Astrocyte (in vitro differentiated cells and primary cell): ENCODE results near the gene GPATCH8. TPM values are rescaled to one million over a fixed set of nuclear protein-coding genes. Genes with fewer than 3 reads are reported as not detected.

Experiments
- DNase-seq: peaks from one replicate; pipeline ENCODE4 v3.0.0-alpha.2; 2010; ENCODE audit warnings: low read depth
- FAIRE-seq: peaks from 2 replicates; lab custom pipeline; 2011; peaks lifted over from hg19 to GRCh38; lab: Jason Lieb, UNC
- H2AFZ ChIP-seq: 2 replicates; pipeline ENCODE4 v1.6.0; 2012; ENCODE audit warnings: low read depth, low read length, inconsistent platforms
- H3K27ac ChIP-seq: 2 replicates; pipeline ENCODE4 v1.5.1; 2011; ENCODE audit warnings: low read depth, low read length, inconsistent platforms
- H3K27me3 ChIP-seq: 2 replicates; pipeline ENCODE4 v1.6.0; 2011; ENCODE audit warnings: low read length, inconsistent platforms; ENCODE audit not compliant: insufficient read depth
- H3K36me3 ChIP-seq: 2 replicates; pipeline ENCODE4 v1.5.1; 2011; ENCODE audit warnings: low read length, inconsistent platforms; ENCODE audit not compliant: insufficient read depth
- H3K4me1 ChIP-seq: 2 replicates; pipeline ENCODE4 v1.5.1; 2011; ENCODE audit warnings: low read length, inconsistent platforms; ENCODE audit not compliant: insufficient read depth
- H3K4me2 ChIP-seq: 2 replicates; pipeline ENCODE4 v1.6.0; 2012; ENCODE audit warnings: low read length, inconsistent platforms
- H3K4me3 ChIP-seq: 2 replicates; pipeline ENCODE4 v1.5.1; 2011; ENCODE audit warnings: low read depth, mild to moderate bottlenecking, low read length, inconsistent platforms; ENCODE audit not compliant: insufficient read depth
- H3K79me2 ChIP-seq: 2 replicates; pipeline ENCODE4 v1.6.0; 2012; ENCODE audit warnings: mild to moderate bottlenecking, low read length, inconsistent platforms; ENCODE audit not compliant: insufficient read depth
- H3K9ac ChIP-seq: 2 replicates; pipeline ENCODE4 v1.6.0; 2012; ENCODE audit warnings: mild to moderate bottlenecking, low read length, inconsistent platforms
- H3K9me3 ChIP-seq: 2 replicates; pipeline ENCODE4 v1.5.1; 2012; ENCODE audit warnings: low read depth, mild to moderate bottlenecking, low read length, inconsistent platforms; ENCODE audit not compliant: insufficient read depth
- H4K20me1 ChIP-seq: 2 replicates; pipeline ENCODE4 v1.6.0; 2012; ENCODE audit warnings: low read length, inconsistent platforms; ENCODE audit not compliant: insufficient read depth
- H3K27ac Mint-ChIP-seq: one replicate; pipeline ENCODE4 v1.8.0; 2021; ENCODE audit warnings: mild to moderate bottlenecking, mixed read lengths; ENCODE audit not compliant: unreplicated experiment
- H3K27me3 Mint-ChIP-seq: one replicate; pipeline ENCODE4 v1.8.0; 2021; ENCODE audit warnings: low read depth, mixed read lengths; ENCODE audit not compliant: unreplicated experiment
- H3K36me3 Mint-ChIP-seq: one replicate; pipeline ENCODE4 v1.8.0; 2021; ENCODE audit warnings: low read depth, mixed read lengths; ENCODE audit not compliant: unreplicated experiment
- H3K4me1 Mint-ChIP-seq: one replicate; pipeline ENCODE4 v1.8.0; 2021; ENCODE audit warnings: low read depth, mixed read lengths; ENCODE audit not compliant: unreplicated experiment
- H3K4me3 Mint-ChIP-seq: one replicate; pipeline ENCODE4 v1.8.0; 2021; ENCODE audit warnings: mild to moderate bottlenecking, moderate library complexity, mixed read lengths; ENCODE audit not compliant: unreplicated experiment
- H3K9me3 Mint-ChIP-seq: one replicate; pipeline ENCODE4 v1.8.0; 2021; ENCODE audit warnings: mild to moderate bottlenecking, mixed read lengths; ENCODE audit not compliant: unreplicated experiment
- EZH2 ChIP-seq: IDR thresholded peaks from 2 replicates; pipeline ENCODE4 v1.6.1; 2012; ENCODE audit warnings: mild to moderate bottlenecking, low read length, inconsistent platforms; ENCODE audit not compliant: insufficient read depth
- total RNA-seq: library from RNA; stranded (reverse); gene quantifications from 2 replicates; pipeline ENCODE4 v1.2.1, GENCODE V29; 2021
- TF ChIP-seq, protein P1 (sequence below): IDR thresholded peaks from 2 replicates; pipeline ENCODE4 v1.5.1; 2011; ENCODE audit warnings: low read depth, mild to moderate bottlenecking, inconsistent platforms, low read length, moderate library complexity; ENCODE audit not compliant: insufficient read depth

Gene GPATCH8
- total RNA-seq, 1 donor from 2014 or later, result 43.3 TPM

GRCh38 chr17:44408786-44409185 lies 94.4 kb downstream of the GPATCH8 start:
- Histone ChIP-seq H4K20me1 (no peaks in the 10 kb centered on the region), H3K27ac (no peak overlapping the region), H3K4me2 (no peak overlapping the region), H2AFZ (no peak overlapping the region), H3K9me3 (no peaks in the 10 kb centered on the region), H3K4me3 (no peak overlapping the region), H3K9ac (no peak overlapping the region), H3K36me3 (peaks cover 3% of the 10 kb centered on the region), H3K79me2 (no peaks in the 10 kb centered on the region), H3K27me3 (no peaks in the 10 kb centered on the region), H3K4me1 (no peaks in the 10 kb centered on the region)
- H3K27ac Mint-ChIP-seq, result no peak overlapping the region
- H3K9me3 Mint-ChIP-seq, result no peaks in the 10 kb centered on the region
- DNase-seq (no peak), FAIRE-seq (no peak)
- H3K4me3 Mint-ChIP-seq, result no peak overlapping the region
- TF ChIP-seq, protein P1, sequence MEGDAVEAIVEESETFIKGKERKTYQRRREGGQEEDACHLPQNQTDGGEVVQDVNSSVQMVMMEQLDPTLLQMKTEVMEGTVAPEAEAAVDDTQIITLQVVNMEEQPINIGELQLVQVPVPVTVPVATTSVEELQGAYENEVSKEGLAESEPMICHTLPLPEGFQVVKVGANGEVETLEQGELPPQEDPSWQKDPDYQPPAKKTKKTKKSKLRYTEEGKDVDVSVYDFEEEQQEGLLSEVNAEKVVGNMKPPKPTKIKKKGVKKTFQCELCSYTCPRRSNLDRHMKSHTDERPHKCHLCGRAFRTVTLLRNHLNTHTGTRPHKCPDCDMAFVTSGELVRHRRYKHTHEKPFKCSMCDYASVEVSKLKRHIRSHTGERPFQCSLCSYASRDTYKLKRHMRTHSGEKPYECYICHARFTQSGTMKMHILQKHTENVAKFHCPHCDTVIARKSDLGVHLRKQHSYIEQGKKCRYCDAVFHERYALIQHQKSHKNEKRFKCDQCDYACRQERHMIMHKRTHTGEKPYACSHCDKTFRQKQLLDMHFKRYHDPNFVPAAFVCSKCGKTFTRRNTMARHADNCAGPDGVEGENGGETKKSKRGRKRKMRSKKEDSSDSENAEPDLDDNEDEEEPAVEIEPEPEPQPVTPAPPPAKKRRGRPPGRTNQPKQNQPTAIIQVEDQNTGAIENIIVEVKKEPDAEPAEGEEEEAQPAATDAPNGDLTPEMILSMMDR, result no peak
- no peak for TF ChIP-seq EZH2
- H3K36me3 Mint-ChIP-seq, result peaks cover 9% of the 10 kb centered on the region
- no peaks in the 10 kb centered on the region for H3K27me3 Mint-ChIP-seq
- peaks cover 3% of the 10 kb centered on the region for H3K4me1 Mint-ChIP-seq

- Mint-ChIP-seq H3K4me1 (peaks cover 3% of the 10 kb centered on the region), H3K4me3 (no peak overlapping the region), H3K27ac (no peak overlapping the region), H3K9me3 (no peaks in the 10 kb centered on the region), H3K36me3 (peaks cover 15% of the 10 kb centered on the region), H3K27me3 (no peaks in the 10 kb centered on the region)
- Histone ChIP-seq H3K36me3 (peaks cover 25% of the 10 kb centered on the region), H3K4me1 (no peaks in the 10 kb centered on the region), H3K27me3 (no peaks in the 10 kb centered on the region), H3K79me2 (no peaks in the 10 kb centered on the region), H3K9ac (no peak overlapping the region), H3K9me3 (no peaks in the 10 kb centered on the region), H4K20me1 (peaks cover 10% of the 10 kb centered on the region), H3K4me2 (no peak overlapping the region), H3K27ac (no peak overlapping the region), H2AFZ (no peak overlapping the region), H3K4me3 (no peak overlapping the region)
- DNase-seq (no peak), FAIRE-seq (no peak)
- TF ChIP-seq EZH2, result no peak
- TF ChIP-seq, protein P1, result no peak
These were observed 100.5 kb downstream of the GPATCH8 start for GRCh38 chr17:44402564-44403172.

DNA sequence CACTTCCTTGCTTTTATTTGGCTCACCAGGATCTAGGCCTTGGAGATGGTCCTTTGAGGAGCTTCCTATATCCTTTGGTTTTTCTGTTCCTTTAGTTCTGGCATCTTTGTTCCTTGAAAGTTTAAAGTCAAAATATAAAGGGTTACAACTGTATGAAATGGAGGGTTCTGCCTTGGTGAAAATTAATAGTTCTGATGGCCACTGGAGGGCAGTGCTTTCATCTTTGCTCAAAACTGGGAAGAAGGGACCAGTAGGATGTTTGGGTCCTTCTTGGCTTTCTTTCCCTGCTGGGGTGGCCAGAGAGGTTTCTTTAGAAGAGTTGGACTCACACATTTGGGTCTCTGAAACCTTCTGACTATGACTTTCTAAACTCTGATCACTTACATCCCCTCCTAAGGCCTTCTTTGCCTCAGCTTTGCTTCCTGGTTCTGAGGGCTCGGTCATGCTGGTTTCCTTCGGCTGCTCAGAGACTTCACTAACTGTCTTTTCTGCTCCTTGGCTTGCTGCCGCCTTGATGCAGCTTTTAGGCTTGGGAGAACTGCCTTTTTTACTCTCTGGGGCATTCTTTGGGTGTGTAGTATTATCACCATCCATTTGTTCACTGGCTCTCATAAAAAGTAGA lies 102.9 kb downstream of the GPATCH8 start:
- Mint-ChIP-seq H3K4me1 (no peaks in the 10 kb centered on the region), H3K27ac (peak overlapping the region; percentile 70), H3K27me3 (no peaks in the 10 kb centered on the region), H3K9me3 (no peaks in the 10 kb centered on the region), H3K4me3 (no peak overlapping the region), H3K36me3 (peaks cover 21% of the 10 kb centered on the region)
- Histone ChIP-seq H3K36me3 (peaks cover 32% of the 10 kb centered on the region), H3K9me3 (no peaks in the 10 kb centered on the region), H3K27me3 (no peaks in the 10 kb centered on the region), H3K79me2 (no peaks in the 10 kb centered on the region), H2AFZ (no peak overlapping the region), H3K9ac (no peak overlapping the region), H3K4me1 (no peaks in the 10 kb centered on the region), H3K27ac (no peak overlapping the region), H3K4me2 (no peak overlapping the region), H4K20me1 (peaks cover 16% of the 10 kb centered on the region), H3K4me3 (no peak overlapping the region)
- FAIRE-seq, result peak; percentile 65
- DNase-seq, result no peak
- TF ChIP-seq EZH2, result no peak
- TF ChIP-seq, protein P1, result peak; percentile 61
